ENCODE data around the gene FAM117B.
A peak's percentile ranks its signal among the peaks of the same experiment; 100 is the strongest.

FAM117B gene

DNA sequence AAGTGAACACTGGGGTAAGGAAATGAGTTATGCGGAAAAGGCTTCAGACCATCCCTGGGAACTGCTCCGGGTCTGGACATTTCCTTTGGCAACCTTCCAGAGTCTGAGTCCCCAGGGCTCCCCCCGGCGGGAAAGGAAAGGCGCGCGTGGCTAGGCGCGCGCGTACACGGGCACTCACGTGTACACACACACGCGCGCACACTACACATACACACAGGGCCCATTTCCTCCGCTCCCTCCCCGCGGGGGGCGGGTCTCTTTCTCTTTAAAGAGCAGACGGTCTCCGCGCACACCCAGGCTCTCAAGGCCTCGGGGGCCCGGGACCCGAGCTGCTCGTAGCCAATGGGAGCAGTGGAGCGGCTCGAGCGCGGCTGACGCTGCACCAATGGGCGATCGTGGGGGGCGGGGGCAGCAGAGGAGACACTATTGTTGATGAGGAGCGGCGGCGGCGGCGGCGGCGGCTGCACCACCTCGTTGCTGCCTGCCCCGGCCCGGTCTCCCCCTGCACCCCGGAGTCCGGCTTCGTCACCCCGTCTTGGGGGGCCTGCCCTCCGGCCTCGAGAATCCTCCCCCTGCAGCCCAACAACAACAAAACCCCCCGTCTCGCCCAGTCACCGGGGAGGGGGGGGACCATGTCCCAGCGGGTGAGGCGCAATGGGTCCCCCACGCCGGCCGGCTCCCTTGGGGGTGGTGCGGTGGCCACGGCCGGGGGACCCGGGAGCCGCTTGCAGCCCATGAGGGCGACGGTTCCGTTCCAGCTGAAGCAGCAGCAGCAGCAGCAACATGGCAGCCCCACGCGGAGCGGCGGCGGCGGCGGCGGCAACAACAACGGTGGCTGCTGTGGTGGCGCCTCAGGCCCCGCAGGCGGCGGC lies at the start of gene FAM117B:
Gene FAM117B, plus strand, starts transcription at position 414 of the 872 bp plus-strand sequence. Its CDS starts 219 bp downstream, at position 633.
- peak; percentile 96 to 97 for DNase-seq (ENCODE audit: low read depth in 1 of 2, low spot score in 1 of 2)

GRCh38 chr2:202588647-202589581 lies 45.9 kb upstream of the FAM117B start:
- peak; percentile 28 to 38 for DNase-seq (ENCODE audit: low read depth in 1 of 2, low spot score in 1 of 2)

DNA sequence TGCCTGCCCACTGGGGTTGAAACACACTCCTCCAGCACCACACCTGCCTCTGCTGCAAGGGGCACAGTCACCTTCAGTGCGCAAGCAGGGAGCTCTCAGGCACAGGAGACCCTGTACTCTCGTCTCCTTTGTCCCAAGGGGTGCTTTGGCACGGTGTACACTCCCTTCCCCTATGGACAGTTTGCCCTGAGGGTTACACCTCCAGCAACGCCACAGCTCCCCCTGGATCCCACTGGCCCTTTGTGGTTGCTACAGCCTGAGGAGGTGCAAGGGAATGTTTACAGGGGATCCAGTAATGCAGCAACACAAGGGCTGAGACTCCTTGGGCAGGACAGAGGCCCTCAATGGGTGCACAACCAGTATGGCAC lies 45.2 kb upstream of the FAM117B start:
- DNase-seq (ENCODE audit: low read depth in 1 of 2, low spot score in 1 of 2) = no peak

GRCh38 chr2:202592566-202592965 lies 42.2 kb upstream of the FAM117B start:
- DNase-seq (ENCODE audit: low read depth in 1 of 2, low spot score in 1 of 2) = no peak

GRCh38 chr2:202599105-202599504 lies 35.7 kb upstream of the FAM117B start:
- DNase-seq (ENCODE audit: low read depth in 1 of 2, low spot score in 1 of 2) = no peak

DNA sequence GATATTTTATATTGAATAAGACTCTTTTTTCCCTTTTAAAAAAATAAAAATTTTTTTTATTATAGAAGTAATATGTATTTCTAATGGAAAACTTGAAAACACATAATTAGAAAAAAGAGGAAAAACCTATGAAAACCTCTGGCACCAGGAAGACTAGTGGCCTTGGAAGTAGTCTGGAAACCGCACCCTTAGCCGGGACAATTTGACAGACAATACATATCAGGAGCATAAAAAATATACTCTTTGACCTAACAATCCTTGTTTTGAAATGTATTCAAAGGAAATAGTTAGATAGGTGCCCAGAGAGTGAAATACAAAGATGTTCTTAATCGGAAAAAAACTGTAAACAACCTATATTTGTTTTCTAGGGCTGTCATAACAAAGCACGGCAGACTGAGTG lies 34.9 kb upstream of the FAM117B start:
- DNase-seq (ENCODE audit: low read depth in 1 of 2, low spot score in 1 of 2) = no peak

GRCh38 chr2:202604699-202605098 lies 30.1 kb upstream of the FAM117B start:
- DNase-seq (ENCODE audit: low read depth in 1 of 2, low spot score in 1 of 2) = no peak

DNA sequence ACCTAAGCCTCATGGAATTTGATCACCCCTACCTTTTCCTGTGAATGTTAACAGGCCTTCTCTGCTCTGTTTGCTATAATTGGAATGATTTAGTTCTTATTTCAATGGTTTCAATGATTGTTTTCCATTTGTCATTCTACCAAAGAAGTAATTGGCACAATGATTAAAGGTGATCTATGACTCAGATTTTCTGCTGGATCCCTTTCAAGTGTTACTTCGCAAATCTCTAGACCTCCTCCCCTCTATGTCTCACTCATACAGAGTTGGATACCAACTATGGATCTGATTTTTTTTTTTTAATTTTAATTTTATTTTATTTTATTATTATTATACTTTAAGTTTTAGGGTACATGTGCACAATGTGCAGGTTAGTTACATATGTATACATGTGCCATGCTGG lies 29.6 kb upstream of the FAM117B start:
- DNase-seq (ENCODE audit: low read depth in 1 of 2, low spot score in 1 of 2) = no peak

- no peak for DNase-seq (ENCODE audit: low read depth in 1 of 2, low spot score in 1 of 2)
Measured at GRCh38 chr2:202608142-202608852, 26.5 kb upstream of the FAM117B start.

DNA sequence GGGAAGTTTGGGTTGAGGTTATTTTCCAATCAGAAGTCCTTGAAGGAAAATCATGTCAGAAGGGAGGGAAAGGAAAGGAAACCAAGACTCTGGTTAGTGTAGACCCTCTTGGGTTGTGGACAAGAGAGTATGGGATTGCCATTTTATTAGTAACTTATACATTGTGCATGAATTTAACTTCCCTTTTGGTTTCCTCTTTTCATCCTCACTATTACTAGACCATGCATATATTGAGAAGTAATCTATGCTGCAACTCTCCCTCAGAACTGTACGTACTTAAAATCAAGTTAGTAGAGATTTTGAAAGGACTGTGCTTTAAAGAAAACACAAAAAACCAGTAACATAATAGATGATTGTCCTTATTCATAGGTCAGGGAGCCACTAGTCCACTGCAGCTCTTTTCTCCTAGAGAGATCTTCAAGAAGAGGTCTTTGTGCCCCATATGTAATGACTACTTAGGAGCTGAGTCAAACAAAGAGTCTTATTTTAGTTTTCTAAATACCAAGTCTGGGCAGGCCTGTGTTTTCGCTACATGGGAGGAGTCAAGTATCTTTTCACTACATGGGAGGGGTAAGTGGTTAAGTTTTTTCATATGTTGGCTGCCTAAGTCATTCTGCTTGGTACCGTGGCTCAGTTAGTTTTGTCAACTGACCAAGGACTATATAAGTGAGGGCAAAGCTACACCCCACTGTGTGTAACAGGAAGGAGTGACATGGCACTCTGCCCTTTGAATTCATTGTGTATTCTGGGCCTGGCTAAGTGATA lies 25.2 kb upstream of the FAM117B start:
- no peak for DNase-seq (ENCODE audit: low read depth in 1 of 2, low spot score in 1 of 2)

DNA sequence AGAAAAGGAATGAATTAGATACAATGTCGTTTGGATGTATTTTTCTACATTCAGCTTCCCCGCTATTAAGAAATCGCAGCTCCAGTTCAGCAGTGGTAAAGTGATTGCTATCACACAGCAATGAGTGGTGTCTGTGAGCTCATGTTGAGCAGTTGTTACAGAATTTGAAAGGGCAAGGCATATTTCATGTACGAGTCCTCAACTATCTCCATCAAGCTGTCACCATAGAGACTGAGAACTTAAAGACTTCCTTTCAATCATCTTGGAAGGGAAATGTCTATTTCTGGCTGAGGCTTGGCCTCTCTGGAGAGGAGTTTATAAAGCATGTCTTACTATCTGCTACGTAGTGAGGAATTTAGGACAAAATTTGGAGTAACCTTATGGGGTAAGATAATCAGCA lies 24.4 kb upstream of the FAM117B start:
- no peak for DNase-seq (ENCODE audit: low read depth in 1 of 2, low spot score in 1 of 2)

GRCh38 chr2:202612145-202612544 lies 22.6 kb upstream of the FAM117B start:
- no peak for DNase-seq (ENCODE audit: low read depth in 1 of 2, low spot score in 1 of 2)

GRCh38 chr2:202613479-202613878 lies 21.3 kb upstream of the FAM117B start:
- DNase-seq (ENCODE audit: low read depth in 1 of 2, low spot score in 1 of 2) = no peak

GRCh38 chr2:202624133-202624532 lies 10.6 kb upstream of the FAM117B start:
- no peak for DNase-seq (ENCODE audit: low read depth in 1 of 2, low spot score in 1 of 2)

DNA sequence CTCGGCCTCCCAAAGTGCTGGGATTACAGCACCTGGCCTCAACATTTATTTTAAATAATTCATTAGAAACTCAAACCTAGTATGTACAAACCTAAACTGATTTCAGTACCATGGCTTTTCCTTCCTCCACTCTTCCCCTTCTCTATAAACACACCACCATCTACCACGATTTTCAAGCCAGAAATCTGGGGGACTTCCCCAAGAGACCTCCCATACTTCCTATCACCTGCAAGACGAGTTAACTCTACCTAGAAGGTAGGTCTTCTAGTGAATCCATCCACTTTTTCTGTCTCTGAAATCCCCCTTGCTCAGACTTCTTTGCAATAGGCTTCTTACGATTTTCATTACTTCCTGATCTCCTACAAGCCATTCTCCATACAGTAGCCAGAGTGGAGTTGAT lies 7.7 kb upstream of the FAM117B start:
- no peak for DNase-seq (ENCODE audit: low read depth in 1 of 2, low spot score in 1 of 2)

DNA sequence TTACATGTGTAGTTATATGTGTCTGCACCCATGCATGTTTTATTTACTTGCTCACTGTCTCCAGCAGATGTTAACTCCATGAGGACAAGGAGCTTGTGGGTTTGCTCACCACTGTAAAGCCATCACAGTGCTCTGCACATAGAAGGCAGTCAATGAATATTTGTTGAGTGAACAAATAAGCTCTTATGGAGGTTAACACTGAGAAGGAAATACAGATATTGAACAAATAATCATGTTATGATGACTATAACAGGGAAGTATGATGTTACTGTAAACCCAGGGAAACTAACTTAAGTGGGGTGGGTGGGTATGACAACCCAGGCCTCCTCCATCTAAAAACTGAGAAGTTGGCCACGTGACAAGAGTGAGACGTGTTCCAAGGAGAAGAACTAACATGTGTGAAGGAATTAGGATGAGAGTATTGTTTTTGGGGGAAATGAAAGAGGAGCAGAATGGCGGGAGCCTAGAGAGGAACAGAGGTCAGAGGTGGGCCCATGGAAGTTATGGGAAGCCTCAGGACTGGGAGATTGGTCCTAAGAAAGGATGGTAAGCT lies 6.0 kb upstream of the FAM117B start:
- DNase-seq (ENCODE audit: low read depth in 1 of 2, low spot score in 1 of 2) = no peak

DNA sequence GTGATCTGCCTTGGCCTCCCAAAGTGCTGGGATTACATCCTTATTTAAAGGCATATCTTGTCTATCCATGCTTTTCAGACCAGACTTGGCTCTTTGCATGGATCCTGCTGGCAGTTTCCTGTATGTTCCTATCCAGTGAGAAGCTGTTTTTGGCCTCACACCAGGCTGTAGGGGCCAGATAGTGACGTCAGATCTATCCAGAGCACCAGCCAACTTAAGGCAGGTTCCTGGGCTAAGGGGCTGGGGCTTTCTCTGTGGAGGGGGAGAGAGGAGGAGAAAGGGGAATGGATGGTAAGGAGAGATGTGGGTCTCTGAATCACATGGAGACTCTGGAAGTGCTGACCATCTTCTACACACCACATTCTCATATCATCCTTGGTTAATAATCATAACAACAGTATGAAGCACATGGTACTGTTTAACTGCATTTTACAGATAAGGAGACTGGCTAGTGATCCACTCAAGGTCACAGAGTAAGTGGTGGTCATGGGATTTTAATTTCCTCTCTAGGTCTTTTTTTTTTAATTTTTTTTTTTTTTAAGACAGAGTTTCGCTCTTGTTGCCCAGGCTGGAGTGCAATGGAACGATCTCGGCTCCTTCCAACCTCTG lies 2.0 kb upstream of the FAM117B start:
- DNase-seq (ENCODE audit: low read depth in 1 of 2, low spot score in 1 of 2) = no peak

DNA sequence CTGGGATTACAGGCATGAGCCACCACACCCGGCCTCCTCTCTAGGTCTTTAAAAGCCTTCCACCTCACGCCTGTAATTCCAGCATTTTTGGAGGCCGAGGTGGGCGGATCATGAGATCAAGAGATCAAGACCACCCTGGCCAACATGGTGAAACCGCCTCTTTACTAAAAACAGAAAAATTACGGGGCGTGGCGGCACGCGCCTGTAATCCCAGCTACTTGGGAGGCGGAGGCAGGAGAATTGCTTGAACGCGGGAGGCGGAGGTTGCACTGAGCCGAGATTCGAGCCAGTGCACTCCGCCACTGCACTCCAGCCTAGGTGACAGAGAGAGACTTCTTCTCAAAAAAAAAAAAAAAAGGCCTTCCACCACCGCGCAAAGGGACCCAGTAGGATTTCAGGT lies 1.3 kb upstream of the FAM117B start:
- no peak for DNase-seq (ENCODE audit: low read depth in 1 of 2, low spot score in 1 of 2)

- DNase-seq (ENCODE audit: low read depth in 1 of 2, low spot score in 1 of 2) = peak; percentile 71 to 82
Measured at GRCh38 chr2:202635428-202636212, 851 bp downstream of the FAM117B start.
